ENCODE data around the gene HEYL. TPM values are rescaled to one million over a fixed set of nuclear protein-coding genes. Genes with fewer than 3 reads are reported as not detected.

The HEYL gene
- total RNA-seq, 1 donor from 2014 or later, result 17.7 TPM

- Histone ChIP-seq H3K27me3 (peaks cover 20% of the 10 kb centered on the region), H3K9me3 (no peaks in the 10 kb centered on the region), H3K4me1 (peaks cover 15% of the 10 kb centered on the region), H3K36me3 (no peaks in the 10 kb centered on the region), H3K27ac (no peak within 1 kb of the TSS), H3K4me3 (peak within 1 kb of the TSS; percentile 50)
- peak; percentile 69 for DNase-seq
- peak; percentile 68 for ATAC-seq
- TF ChIP-seq CTCF (IDR thresholded peaks at IDR 0.05), result no peak
- intact Hi-C loops (cut with DNase I), result no loop called here
Observed at GRCh38 chr1:39671793-39672550, 32.5 kb upstream of the HEYL start, which contains the start of gene NT5C1A. Gene NT5C1A, minus strand, starts transcription at chr1:39672107. Its CDS starts 69 bp downstream, at chr1:39672038.

- Histone ChIP-seq H3K36me3 (no peaks in the 10 kb centered on the region), H3K27ac (no peak overlapping the region), H3K4me3 (peak overlapping the region; percentile 50), H3K9me3 (no peaks in the 10 kb centered on the region), H3K27me3 (peaks cover 20% of the 10 kb centered on the region), H3K4me1 (peaks cover 15% of the 10 kb centered on the region)
- DNase-seq, result no peak
- no peak for ATAC-seq
- intact Hi-C loops (cut with DNase I), result no loop called here
- TF ChIP-seq CTCF (IDR thresholded peaks at IDR 0.05), result no peak
Observed at GRCh38 chr1:39671433-39671792, 32.0 kb upstream of the HEYL start.

- TF ChIP-seq CTCF (IDR thresholded peaks at IDR 0.05), result no peak
- H3K36me3 ChIP-seq, result no peaks in the 10 kb centered on the region
- H3K9me3 ChIP-seq, result no peaks in the 10 kb centered on the region
- DNase-seq (no peak), ATAC-seq (no peak)
- intact Hi-C loops (cut with DNase I), result no loop called here
- H3K27ac ChIP-seq, result no peak overlapping the region
- peaks cover 20% of the 10 kb centered on the region for H3K27me3 ChIP-seq
- no peak overlapping the region for H3K4me3 ChIP-seq
- peaks cover 15% of the 10 kb centered on the region for H3K4me1 ChIP-seq
Observed at GRCh38 chr1:39670689-39671088, 31.2 kb upstream of the HEYL start.

GRCh38 chr1:39668894-39669293, 29.5 kb upstream of the HEYL start:
- no peak overlapping the region for H3K27ac ChIP-seq
- no peaks in the 10 kb centered on the region for H3K36me3 ChIP-seq
- H3K4me3 ChIP-seq, result no peak overlapping the region
- H3K4me1 ChIP-seq, result peaks cover 15% of the 10 kb centered on the region
- ATAC-seq (no peak), DNase-seq (no peak)
- peaks cover 20% of the 10 kb centered on the region for H3K27me3 ChIP-seq
- no peaks in the 10 kb centered on the region for H3K9me3 ChIP-seq
- no peak for TF ChIP-seq CTCF (IDR thresholded peaks at IDR 0.05)
- intact Hi-C loops (cut with DNase I), result no loop called here

- no peaks in the 10 kb centered on the region for H3K9me3 ChIP-seq
- TF ChIP-seq CTCF (IDR thresholded peaks at IDR 0.05), result no peak
- peaks cover 20% of the 10 kb centered on the region for H3K27me3 ChIP-seq
- no peaks in the 10 kb centered on the region for H3K36me3 ChIP-seq
- no peak overlapping the region for H3K27ac ChIP-seq
- H3K4me3 ChIP-seq, result no peak overlapping the region
- DNase-seq, result no peak
- ATAC-seq, result no peak
- intact Hi-C loops (cut with DNase I), result no loop called here
- peaks cover 15% of the 10 kb centered on the region for H3K4me1 ChIP-seq
Observed at GRCh38 chr1:39668111-39668510, 28.7 kb upstream of the HEYL start.
